GM23338 (cell line): Measurements from ENCODE around the gene FXYD5. TPM values are rescaled to one million over a fixed set of nuclear protein-coding genes. Genes with fewer than 3 reads are reported as not detected.

Experiments
- ATAC-seq: fragments of 200-7000 bp; cut with Tn5 transposase; 3 replicates; pipeline ENCODE4 v1.9.1; 2020
- DNase-seq: peaks from one replicate; pipeline ENCODE4 v3.0.0-alpha.2; 2015; ENCODE audit warnings: low spot score
- H2AFZ ChIP-seq: fragments of 200-600 bp; sonication (generic); 2 replicates; pipeline ENCODE4 v1.8.0; 2016; ENCODE audit warnings: antibody characterized with exemption, mild to moderate bottlenecking, moderate library complexity
- H3F3A ChIP-seq: fragments of 200-600 bp; sonication (generic); replicated peaks from 2 replicates; pipeline ENCODE4 v1.8.0; 2017; ENCODE audit warnings: antibody characterized with exemption, mixed run types, low read depth
- H3K27ac ChIP-seq: fragments of 200-600 bp; sonication (generic); 2 replicates; pipeline ENCODE4 v1.6.1; 2016; ENCODE audit warnings: low read depth
- H3K27me3 ChIP-seq: fragments of 200-600 bp; sonication (generic); 2 replicates; pipeline ENCODE4 v1.8.0; 2016; ENCODE audit warnings: mild to moderate bottlenecking, mixed run types, moderate library complexity; ENCODE audit not compliant: insufficient read depth
- H3K36me3 ChIP-seq: fragments of 200-600 bp; sonication (generic); 2 replicates; pipeline ENCODE4 v1.8.0; 2016; ENCODE audit warnings: mild to moderate bottlenecking; ENCODE audit not compliant: insufficient read depth
- H3K4me1 ChIP-seq: fragments of 200-600 bp; sonication (generic); 2 replicates; pipeline ENCODE4 v1.8.0; 2016; ENCODE audit warnings: mild to moderate bottlenecking, moderate library complexity; ENCODE audit not compliant: insufficient read depth
- H3K4me2 ChIP-seq: fragments of 200-600 bp; sonication (generic); 2 replicates; pipeline ENCODE4 v1.7.1; 2017; ENCODE audit warnings: mixed run types
- H3K4me3 ChIP-seq: fragments of 200-600 bp; sonication (generic); 2 replicates; pipeline ENCODE4 v1.6.1; 2016; ENCODE audit warnings: mixed run types
- H3K79me2 ChIP-seq: fragments of 200-600 bp; sonication (generic); replicated peaks from 2 replicates; pipeline ENCODE4 v1.8.0; 2017; ENCODE audit warnings: mild to moderate bottlenecking; ENCODE audit not compliant: insufficient read depth
- H3K9me2 ChIP-seq: fragments of 200-600 bp; sonication (generic); 2 replicates; pipeline ENCODE4 v1.8.0; 2017; ENCODE audit not compliant: insufficient read depth
- H4K20me1 ChIP-seq: fragments of 200-600 bp; sonication (generic); replicated peaks from 2 replicates; pipeline ENCODE4 v1.8.0; 2017; ENCODE audit warnings: mild to moderate bottlenecking; ENCODE audit not compliant: insufficient read depth
- H3K27ac Mint-ChIP-seq: 2 replicates; pipeline ENCODE4 v1.8.0; 2020; ENCODE audit warnings: inconsistent platforms, mild to moderate bottlenecking, moderate library complexity, mixed read lengths
- H3K27me3 Mint-ChIP-seq: 3 replicates; pipeline ENCODE4 v1.8.0; 2022; ENCODE audit warnings: low read depth, mild to moderate bottlenecking, moderate library complexity, mixed read lengths, inconsistent platforms; ENCODE audit not compliant: insufficient read depth, poor library complexity
- H3K36me3 Mint-ChIP-seq: 3 replicates; pipeline ENCODE4 v1.8.0; 2021; ENCODE audit warnings: low read depth, mild to moderate bottlenecking, inconsistent platforms, moderate library complexity, mixed read lengths
- H3K4me1 Mint-ChIP-seq: 3 replicates; pipeline ENCODE4 v1.8.0; 2020; ENCODE audit warnings: mild to moderate bottlenecking, inconsistent platforms, mixed read lengths
- H3K4me3 Mint-ChIP-seq: 3 replicates; pipeline ENCODE4 v1.8.0; 2021; ENCODE audit warnings: moderate library complexity, mild to moderate bottlenecking, inconsistent platforms, mixed read lengths
- H3K9me3 Mint-ChIP-seq: 3 replicates; pipeline ENCODE4 v1.8.0; 2020; ENCODE audit warnings: moderate library complexity, mild to moderate bottlenecking, inconsistent platforms, mixed read lengths
- EZH2 ChIP-seq: fragments of 200-600 bp; sonication (generic); IDR thresholded peaks from one replicate; pipeline ENCODE4 v1.8.0; 2017; ENCODE audit warnings: antibody characterized with exemption, mild to moderate bottlenecking, low read depth; ENCODE audit not compliant: unreplicated experiment
- polyA plus RNA-seq: library from polyadenylated mRNA; unstranded; fragments of >200 nt; fragmentation: Nextera tagmentation; extraction: Ambion mirVana; gene quantifications from 2 replicates; pipeline ENCODE4 v1.2.1, GENCODE V29; 2016
- total RNA-seq: library from RNA; depleted of rRNA; stranded (reverse); fragments of >200 nt; shearing (Covaris generic); gene quantifications from 2 replicates; pipeline ENCODE4 v1.2.3, GENCODE V29; 2014
- TF ChIP-seq, protein P1 (sequence below): fragments of 250-450 bp; sonication (Bioruptor Pico); IDR thresholded peaks from 2 replicates; pipeline ENCODE4 v1.5.0; 2020; ENCODE audit warnings: mild to moderate bottlenecking, moderate library complexity

Gene FXYD5
- total and polyA plus RNA-seq, 2 experiments from 2014 or later: 97.7 to 233 TPM

GRCh38 chr19:35204799-35205732, 50.5 kb downstream of the FXYD5 start:
- H3F3A ChIP-seq: peaks cover 4% of the 10 kb centered on the region; the same call in 1 of the 2 replicates
- H4K20me1 ChIP-seq: no peaks in the 10 kb centered on the region
- H3K36me3 ChIP-seq: no peaks in the 10 kb centered on the region
- peaks cover 28% of the 10 kb centered on the region for H3K4me1 ChIP-seq
- Mint-ChIP-seq H3K27ac (peak overlapping the region; percentile 18; the same call in 1 of the 2 replicates), H3K36me3 (peaks cover 5% of the 10 kb centered on the region), H3K27me3 (peaks cover 3% of the 10 kb centered on the region), H3K4me3 (no peak overlapping the region; the same call in 2 of the 3 replicates), H3K4me1 (peaks cover 47% of the 10 kb centered on the region), H3K9me3 (peaks cover 8% of the 10 kb centered on the region)
- peak overlapping the region; percentile 67 for H3K4me2 ChIP-seq
- H3K27ac ChIP-seq: peak overlapping the region; percentile 83; the same call in 1 of the 2 replicates
- peaks cover 9% of the 10 kb centered on the region; the same call in 1 of the 2 replicates for H3K9me2 ChIP-seq
- no peaks in the 10 kb centered on the region for H3K79me2 ChIP-seq
- H3K4me3 ChIP-seq: 0 out of 2 replicates have a peak overlapping the region, but pooled peaks have one; percentile 24
- no peaks in the 10 kb centered on the region for H3K27me3 ChIP-seq
- ATAC-seq (peak; percentile 8; the same call in 2 of the 3 replicates), DNase-seq (peak; percentile 64)
- peak overlapping the region; percentile 87; the same call in 1 of the 2 replicates for H2AFZ ChIP-seq
- TF ChIP-seq EZH2: no peak
- TF ChIP-seq, protein P1, sequence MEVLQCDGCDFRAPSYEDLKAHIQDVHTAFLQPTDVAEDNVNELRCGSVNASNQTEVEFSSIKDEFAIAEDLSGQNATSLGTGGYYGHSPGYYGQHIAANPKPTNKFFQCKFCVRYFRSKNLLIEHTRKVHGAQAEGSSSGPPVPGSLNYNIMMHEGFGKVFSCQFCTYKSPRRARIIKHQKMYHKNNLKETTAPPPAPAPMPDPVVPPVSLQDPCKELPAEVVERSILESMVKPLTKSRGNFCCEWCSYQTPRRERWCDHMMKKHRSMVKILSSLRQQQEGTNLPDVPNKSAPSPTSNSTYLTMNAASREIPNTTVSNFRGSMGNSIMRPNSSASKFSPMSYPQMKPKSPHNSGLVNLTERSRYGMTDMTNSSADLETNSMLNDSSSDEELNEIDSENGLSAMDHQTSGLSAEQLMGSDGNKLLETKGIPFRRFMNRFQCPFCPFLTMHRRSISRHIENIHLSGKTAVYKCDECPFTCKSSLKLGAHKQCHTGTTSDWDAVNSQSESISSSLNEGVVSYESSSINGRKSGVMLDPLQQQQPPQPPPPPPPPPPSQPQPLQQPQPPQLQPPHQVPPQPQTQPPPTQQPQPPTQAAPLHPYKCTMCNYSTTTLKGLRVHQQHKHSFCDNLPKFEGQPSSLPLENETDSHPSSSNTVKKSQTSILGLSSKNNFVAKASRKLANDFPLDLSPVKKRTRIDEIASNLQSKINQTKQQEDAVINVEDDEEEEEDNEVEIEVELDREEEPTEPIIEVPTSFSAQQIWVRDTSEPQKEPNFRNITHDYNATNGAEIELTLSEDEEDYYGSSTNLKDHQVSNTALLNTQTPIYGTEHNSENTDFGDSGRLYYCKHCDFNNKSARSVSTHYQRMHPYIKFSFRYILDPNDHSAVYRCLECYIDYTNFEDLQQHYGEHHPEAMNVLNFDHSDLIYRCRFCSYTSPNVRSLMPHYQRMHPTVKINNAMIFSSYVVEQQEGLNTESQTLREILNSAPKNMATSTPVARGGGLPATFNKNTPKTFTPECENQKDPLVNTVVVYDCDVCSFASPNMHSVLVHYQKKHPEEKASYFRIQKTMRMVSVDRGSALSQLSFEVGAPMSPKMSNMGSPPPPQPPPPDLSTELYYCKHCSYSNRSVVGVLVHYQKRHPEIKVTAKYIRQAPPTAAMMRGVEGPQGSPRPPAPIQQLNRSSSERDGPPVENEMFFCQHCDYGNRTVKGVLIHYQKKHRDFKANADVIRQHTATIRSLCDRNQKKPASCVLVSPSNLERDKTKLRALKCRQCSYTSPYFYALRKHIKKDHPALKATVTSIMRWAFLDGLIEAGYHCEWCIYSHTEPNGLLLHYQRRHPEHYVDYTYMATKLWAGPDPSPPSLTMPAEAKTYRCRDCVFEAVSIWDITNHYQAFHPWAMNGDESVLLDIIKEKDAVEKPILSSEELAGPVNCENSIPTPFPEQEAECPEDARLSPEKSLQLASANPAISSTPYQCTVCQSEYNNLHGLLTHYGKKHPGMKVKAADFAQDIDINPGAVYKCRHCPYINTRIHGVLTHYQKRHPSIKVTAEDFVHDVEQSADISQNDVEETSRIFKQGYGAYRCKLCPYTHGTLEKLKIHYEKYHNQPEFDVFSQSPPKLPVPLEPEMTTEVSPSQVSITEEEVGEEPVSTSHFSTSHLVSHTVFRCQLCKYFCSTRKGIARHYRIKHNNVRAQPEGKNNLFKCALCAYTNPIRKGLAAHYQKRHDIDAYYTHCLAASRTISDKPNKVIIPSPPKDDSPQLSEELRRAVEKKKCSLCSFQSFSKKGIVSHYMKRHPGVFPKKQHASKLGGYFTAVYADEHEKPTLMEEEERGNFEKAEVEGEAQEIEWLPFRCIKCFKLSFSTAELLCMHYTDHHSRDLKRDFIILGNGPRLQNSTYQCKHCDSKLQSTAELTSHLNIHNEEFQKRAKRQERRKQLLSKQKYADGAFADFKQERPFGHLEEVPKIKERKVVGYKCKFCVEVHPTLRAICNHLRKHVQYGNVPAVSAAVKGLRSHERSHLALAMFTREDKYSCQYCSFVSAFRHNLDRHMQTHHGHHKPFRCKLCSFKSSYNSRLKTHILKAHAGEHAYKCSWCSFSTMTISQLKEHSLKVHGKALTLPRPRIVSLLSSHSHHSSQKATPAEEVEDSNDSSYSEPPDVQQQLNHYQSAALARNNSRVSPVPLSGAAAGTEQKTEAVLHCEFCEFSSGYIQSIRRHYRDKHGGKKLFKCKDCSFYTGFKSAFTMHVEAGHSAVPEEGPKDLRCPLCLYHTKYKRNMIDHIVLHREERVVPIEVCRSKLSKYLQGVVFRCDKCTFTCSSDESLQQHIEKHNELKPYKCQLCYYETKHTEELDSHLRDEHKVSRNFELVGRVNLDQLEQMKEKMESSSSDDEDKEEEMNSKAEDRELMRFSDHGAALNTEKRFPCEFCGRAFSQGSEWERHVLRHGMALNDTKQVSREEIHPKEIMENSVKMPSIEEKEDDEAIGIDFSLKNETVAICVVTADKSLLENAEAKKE: 0 out of 2 replicates have a peak, but pooled peaks have one; percentile 5
